Neutrophil (primary cell): ENCODE results near the gene PMFBP1.
"Not testable (repeated sequence)": the region's sequence is repeated elsewhere in the genome, so short reads cannot be mapped to it uniquely, and the experiment has no call there.

ENCODE experiments used
- H3K27ac ChIP-seq: fragments of 200-600 bp; sonication (generic); 2 replicates; pipeline ENCODE4 v1.5.1; 2016; ENCODE audit warnings: mild to moderate bottlenecking, moderate library complexity
- H3K27me3 ChIP-seq: fragments of 200-600 bp; sonication (generic); 2 replicates; pipeline ENCODE4 v1.6.0; 2016; ENCODE audit warnings: mild to moderate bottlenecking
- H3K36me3 ChIP-seq: fragments of 200-600 bp; sonication (generic); 2 replicates; pipeline ENCODE4 v1.5.1; 2017
- H3K4me1 ChIP-seq, 2 experiments: fragments of 200-600 bp in 1 of 2; sonication (generic) in 1 of 2; 1 replicate in 1 of 2; 2 replicates in 1 of 2; pipeline versions ENCODE4 v1.5.1 to v1.6.1; 2013 to 2016; ENCODE audit warnings: low read depth in 1 of 2, low read length in 1 of 2, mild to moderate bottlenecking in 1 of 2, moderate library complexity in 1 of 2; ENCODE audit not compliant: control insufficient read depth in 1 of 2, insufficient read depth in 1 of 2
- H3K4me3 ChIP-seq, 2 experiments: fragments of 200-600 bp in 1 of 2; sonication (generic) in 1 of 2; 1 replicate in 1 of 2; 2 replicates in 1 of 2; pipeline ENCODE4 v1.5.1; 2013 to 2016; ENCODE audit warnings: low read depth in 1 of 2, low read length in 1 of 2, mild to moderate bottlenecking in 1 of 2, moderate library complexity in 1 of 2
- H3K9me3 ChIP-seq: fragments of 200-600 bp; sonication (generic); 2 replicates; pipeline ENCODE4 v1.5.1; 2016
- TF ChIP-seq, protein P1 (sequence below): fragments of 200-600 bp; sonication (generic); IDR thresholded peaks from 2 replicates; pipeline ENCODE4 v1.5.1; 2016; ENCODE audit warnings: antibody characterized with exemption

The PMFBP1 gene

DNA sequence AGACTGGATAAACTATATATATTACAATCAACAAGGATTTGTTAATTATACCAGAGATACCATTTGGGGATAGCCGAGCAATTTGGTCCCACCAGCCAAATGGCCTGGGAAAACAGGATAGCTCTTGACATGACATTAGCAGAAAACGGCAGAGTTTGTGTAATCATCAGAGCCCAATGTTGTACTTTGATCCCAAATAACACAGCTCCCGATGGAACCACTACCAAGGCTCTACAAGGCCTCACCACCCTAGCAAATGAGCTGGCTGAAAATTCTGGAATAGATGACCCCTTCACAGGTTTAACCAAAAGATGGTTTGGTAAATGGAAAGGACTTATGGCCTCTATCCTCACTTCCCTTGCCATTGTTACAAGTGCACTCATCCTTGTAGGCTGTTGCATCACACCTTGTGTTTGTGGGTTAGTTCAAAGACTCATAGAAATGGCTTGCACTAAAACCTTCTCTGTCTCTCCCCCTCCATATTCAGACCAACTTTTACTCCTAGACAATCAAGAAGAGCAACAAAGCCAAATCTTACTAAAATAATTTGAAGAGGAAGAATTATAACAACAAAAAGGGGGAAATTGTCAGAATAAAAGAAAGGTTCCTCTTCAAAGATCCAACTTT is 88.1 kb downstream of the PMFBP1 start:
- no peak overlapping the region for H3K4me3 ChIP-seq
- no peaks in the 10 kb centered on the region for H3K27me3 ChIP-seq
- no peaks in the 10 kb centered on the region for H3K9me3 ChIP-seq
- peaks cover 46% of the 10 kb centered on the region for H3K36me3 ChIP-seq
- H3K27ac ChIP-seq = no peak overlapping the region
- no peaks in the 10 kb centered on the region for H3K4me1 ChIP-seq
- TF ChIP-seq, protein P1, sequence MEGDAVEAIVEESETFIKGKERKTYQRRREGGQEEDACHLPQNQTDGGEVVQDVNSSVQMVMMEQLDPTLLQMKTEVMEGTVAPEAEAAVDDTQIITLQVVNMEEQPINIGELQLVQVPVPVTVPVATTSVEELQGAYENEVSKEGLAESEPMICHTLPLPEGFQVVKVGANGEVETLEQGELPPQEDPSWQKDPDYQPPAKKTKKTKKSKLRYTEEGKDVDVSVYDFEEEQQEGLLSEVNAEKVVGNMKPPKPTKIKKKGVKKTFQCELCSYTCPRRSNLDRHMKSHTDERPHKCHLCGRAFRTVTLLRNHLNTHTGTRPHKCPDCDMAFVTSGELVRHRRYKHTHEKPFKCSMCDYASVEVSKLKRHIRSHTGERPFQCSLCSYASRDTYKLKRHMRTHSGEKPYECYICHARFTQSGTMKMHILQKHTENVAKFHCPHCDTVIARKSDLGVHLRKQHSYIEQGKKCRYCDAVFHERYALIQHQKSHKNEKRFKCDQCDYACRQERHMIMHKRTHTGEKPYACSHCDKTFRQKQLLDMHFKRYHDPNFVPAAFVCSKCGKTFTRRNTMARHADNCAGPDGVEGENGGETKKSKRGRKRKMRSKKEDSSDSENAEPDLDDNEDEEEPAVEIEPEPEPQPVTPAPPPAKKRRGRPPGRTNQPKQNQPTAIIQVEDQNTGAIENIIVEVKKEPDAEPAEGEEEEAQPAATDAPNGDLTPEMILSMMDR = no peak

- H3K36me3 ChIP-seq, H3K27ac ChIP-seq, H3K9me3 ChIP-seq, H3K4me3 ChIP-seq, H3K4me1 ChIP-seq, H3K27me3 ChIP-seq: not testable (repeated sequence)
Measured at GRCh38 chr16:72076991-72077706, 94.8 kb downstream of the PMFBP1 start.

DNA sequence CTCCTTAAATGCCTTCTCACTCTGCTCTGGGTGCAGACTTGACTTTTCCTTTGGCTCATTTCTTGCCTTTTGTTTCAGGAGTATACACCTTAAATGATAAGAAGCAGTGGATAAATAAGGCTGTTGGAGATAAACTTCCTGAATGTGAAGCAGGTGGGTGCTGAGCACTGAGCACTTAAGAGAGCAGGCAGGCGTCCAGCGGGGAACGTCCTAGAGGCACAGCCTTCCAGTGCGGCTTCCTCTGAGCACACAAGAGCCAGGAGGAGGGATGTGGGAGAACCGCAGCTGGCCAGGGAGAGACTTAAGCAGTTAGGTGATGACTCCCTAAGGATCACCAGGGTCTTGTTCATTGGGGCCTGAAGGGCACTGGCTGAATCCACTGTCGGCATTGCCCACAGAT is 96.9 kb downstream of the PMFBP1 start:
- not testable (repeated sequence) for H3K4me1 ChIP-seq, H3K9me3 ChIP-seq, H3K27me3 ChIP-seq, H3K4me3 ChIP-seq, H3K27ac ChIP-seq, H3K36me3 ChIP-seq

DNA sequence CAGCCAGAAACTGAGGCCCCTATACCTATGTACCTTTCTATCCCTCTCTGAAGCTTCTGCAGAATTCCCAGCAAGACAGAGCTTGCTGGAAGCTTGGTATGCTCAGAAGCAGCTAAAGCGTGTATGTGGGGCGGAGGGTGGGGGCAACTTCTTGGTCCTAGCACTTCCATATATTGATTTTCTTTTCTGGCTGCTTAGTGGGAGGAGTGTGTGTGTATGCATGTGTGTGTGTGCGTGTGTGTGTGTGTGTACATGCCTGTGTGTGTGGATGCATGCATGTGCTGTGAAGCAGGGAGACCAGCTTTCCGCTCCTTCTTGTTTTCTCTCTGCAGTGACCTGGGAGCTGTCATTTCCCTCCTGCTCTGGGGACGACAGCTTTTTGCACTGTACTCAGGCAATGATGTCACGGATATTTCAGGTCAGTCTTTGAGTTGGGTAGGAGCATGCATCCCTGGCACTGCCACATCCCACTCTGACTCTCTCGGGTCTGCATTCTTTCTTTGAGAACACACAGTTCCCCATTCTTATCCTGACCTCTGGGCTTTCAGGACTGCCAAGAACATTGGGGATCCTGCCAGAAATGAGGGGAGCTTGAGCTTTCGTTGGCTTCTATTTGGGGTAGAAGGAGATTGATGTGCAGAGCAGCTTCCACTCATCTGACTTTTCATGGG is 98.3 kb downstream of the PMFBP1 start:
- no peaks in the 10 kb centered on the region for H3K27me3 ChIP-seq
- no peaks in the 10 kb centered on the region for H3K9me3 ChIP-seq
- H3K4me1 ChIP-seq = peaks cover 7 to 8% of the 10 kb centered on the region in 2 experiments
- no peak overlapping the region for H3K27ac ChIP-seq
- TF ChIP-seq, protein P1 = no peak
- peaks cover 4% of the 10 kb centered on the region for H3K36me3 ChIP-seq
- no peak overlapping the region for H3K4me3 ChIP-seq

DNA sequence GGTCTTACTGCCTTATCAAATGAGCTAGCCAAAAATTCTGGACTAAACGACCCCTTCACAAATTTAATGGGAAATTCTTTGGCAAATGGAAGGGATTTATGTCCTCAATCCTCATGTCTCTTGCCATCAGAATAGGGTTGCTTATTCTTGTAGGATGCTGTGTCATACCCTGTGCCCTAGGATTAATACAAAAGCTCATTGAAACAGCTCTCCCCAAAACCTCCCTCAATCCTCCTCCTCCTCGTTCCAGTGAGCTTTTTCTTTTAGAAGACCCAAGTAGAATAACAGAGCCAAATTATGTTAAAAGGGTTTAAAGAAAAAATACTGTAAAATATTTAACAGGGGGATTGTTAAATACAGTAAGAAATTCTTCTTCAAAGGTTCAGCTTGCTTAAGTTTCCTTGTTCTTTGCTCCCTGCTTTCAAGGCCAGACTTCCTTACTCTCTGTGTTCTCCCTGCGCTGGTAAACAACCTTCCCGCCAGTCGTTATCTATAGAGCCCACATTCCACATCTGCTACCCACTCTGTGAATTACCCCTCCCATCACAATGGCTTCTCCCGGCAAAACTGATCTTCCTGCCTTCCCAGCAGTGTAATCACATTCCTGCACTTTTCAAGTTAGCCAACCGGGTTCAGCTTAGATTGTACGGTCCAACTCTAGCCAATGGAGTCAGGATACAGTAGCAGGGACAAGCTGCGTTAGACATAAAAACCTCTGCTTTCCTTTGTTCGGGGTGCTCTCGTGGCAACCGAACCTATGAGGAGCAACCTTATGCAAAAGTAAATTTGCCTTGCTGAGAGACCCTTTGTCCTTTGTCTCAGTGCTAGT is 99.2 kb downstream of the PMFBP1 start:
- Histone ChIP-seq H3K9me3 (no peaks in the 10 kb centered on the region), H3K4me3 (no peak overlapping the region), H3K36me3 (no peaks in the 10 kb centered on the region), H3K4me1 (peaks cover 10% of the 10 kb centered on the region in 2 experiments), H3K27ac (no peak overlapping the region), H3K27me3 (no peaks in the 10 kb centered on the region)
- TF ChIP-seq, protein P1 = no peak
